ENCODE results near the gene DNAJA3. TPM values are rescaled to one million over a fixed set of nuclear protein-coding genes. Genes with fewer than 3 reads are reported as not detected.
"Not testable (repeated sequence)": the region's sequence is repeated elsewhere in the genome, so short reads cannot be mapped to it uniquely, and the experiment has no call there.

Gene DNAJA3
- total RNA-seq, 1 experiment from 2014 or later = 214 TPM

- DNase-seq (ENCODE audit: extremely low read depth, low read depth) = no peak
These were observed 38.6 kb upstream of the DNAJA3 start for GRCh38 chr16:4386951-4387565.

- DNase-seq (ENCODE audit: extremely low read depth, low read depth) = no peak
These were observed 37.9 kb upstream of the DNAJA3 start for GRCh38 chr16:4387781-4388180.

DNA sequence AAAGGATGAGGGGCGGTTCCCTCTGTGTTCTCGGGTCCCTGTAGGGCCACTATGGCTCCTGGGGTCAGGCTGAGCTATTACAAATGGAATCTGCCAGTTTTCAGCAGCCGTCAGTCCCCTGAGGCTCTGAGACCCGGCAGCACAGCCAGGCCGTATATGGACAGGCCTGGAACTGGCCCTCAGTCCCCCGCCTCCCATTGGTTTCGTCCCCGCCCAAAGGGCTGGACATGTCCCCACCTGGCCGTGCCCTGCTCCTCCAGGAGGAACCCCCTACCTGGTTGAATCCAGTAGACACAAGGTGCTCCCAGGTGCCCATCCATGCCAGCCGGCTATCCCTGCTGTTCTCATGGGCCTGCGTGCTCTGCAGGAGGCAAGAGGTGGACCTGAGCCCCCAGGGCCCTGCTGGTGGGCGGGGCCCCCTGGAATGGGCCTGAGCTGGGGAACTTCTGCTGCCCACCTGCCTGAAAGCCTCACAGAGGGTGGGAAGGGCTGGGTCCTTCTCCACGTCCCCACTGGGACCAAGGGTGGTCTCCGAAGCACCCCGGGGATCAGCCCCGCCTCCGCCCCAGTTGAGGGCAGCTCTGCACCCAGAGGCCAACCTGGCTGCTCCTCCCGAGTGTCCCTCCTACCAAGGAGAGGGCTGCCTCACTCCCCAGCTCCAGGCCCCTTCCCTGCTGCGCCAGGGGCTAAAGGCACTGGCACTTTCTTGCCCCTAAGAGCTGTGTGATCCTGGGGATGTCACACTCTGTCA lies 37.2 kb upstream of the DNAJA3 start:
- DNase-seq (ENCODE audit: extremely low read depth, low read depth) = no peak

GRCh38 chr16:4389051-4389955 lies 36.4 kb upstream of the DNAJA3 start:
- DNase-seq (ENCODE audit: extremely low read depth, low read depth) = no peak

GRCh38 chr16:4390266-4391260 lies 35.1 kb upstream of the DNAJA3 start:
- DNase-seq (ENCODE audit: extremely low read depth, low read depth) = no peak

- no peak for DNase-seq (ENCODE audit: extremely low read depth, low read depth)
These were observed 33.9 kb upstream of the DNAJA3 start for GRCh38 chr16:4391631-4392381.

- DNase-seq (ENCODE audit: extremely low read depth, low read depth) = no peak
These were observed 33.1 kb upstream of the DNAJA3 start for GRCh38 chr16:4392382-4393239.

- no peak for DNase-seq (ENCODE audit: extremely low read depth, low read depth)
These were observed 32.4 kb upstream of the DNAJA3 start for GRCh38 chr16:4393240-4393600.

DNA sequence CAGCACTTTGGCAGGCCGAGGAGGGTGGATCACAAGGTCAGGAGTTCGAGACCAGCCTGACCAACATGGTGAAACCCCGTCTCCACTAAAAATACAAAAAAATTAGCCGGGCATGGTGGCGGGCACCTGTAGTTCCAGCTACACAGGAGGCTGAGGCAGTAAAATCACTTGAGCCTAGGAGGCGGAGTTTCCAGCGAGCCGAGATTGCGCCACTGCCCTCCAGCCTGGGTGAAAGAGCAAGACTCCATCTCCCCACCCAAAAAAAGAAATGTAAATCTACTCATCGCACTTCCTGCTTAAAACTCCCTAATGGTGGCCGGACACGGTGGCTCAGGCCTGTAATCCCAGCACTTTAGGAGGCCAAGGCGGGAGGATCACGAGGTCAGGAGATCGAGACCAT lies 31.8 kb upstream of the DNAJA3 start:
- DNase-seq (ENCODE audit: extremely low read depth, low read depth) = not testable (repeated sequence)

GRCh38 chr16:4395055-4395726 lies 30.5 kb upstream of the DNAJA3 start:
- DNase-seq (ENCODE audit: extremely low read depth, low read depth) = no peak

- DNase-seq (ENCODE audit: extremely low read depth, low read depth) = no peak
These were observed 26.5 kb upstream of the DNAJA3 start for GRCh38 chr16:4399001-4399730.

GRCh38 chr16:4401094-4401501 lies 24.6 kb upstream of the DNAJA3 start:
- DNase-seq (ENCODE audit: extremely low read depth, low read depth) = no peak

DNA sequence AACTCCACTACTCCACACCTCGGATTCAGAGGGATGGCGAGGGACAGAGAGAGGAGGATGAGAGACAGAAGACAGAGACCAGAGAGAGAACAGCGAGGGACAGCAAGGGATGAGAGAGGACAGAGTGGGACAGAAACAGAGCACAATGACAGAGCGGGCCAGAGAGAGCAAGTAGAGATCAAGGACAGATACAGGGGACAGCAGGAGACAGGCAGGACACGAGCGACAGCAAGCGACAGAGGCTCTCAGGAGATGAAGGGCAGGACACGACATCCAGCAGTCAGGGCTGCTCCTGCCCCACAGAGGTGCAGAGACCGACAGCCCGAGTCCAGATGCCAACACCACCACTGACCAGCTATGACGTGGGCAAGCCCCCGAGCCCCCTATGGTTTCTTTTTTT lies 24.2 kb upstream of the DNAJA3 start:
- DNase-seq (ENCODE audit: extremely low read depth, low read depth) = no peak

DNA sequence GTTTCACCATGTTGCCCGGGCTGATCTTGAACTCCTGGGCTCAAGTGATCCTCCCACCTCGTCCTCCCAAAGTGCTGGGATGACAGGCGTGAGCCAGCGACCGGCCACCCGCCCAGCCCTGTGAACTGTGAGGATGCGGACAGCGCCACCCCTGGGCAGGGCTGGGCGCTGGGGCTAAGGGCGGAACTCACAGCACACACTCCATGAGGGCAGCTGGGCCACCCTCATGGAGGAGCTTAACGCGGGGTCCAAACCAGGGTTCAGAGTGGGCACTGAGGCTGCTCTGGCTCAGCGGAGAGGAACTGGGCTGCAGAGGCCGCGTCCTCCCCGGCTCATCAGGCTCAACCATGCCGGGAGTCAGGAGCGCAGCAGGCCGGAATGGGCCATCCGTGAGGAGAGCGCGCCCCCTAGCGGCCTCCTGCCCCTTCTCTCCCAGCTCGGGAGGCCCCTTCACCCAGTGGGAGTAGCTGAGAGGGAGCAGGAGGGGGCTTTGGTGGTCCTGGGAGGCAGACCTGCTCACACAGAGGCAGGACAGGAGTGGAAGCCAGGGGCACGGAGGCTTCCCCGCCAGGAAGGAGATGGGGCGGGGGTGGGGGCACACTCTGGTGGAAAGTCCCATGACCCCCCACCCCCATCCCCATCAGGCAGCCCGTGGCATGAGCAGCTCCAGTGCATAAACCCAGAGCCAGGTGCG lies 23.1 kb upstream of the DNAJA3 start:
- DNase-seq (ENCODE audit: extremely low read depth, low read depth) = peak; percentile 74

DNA sequence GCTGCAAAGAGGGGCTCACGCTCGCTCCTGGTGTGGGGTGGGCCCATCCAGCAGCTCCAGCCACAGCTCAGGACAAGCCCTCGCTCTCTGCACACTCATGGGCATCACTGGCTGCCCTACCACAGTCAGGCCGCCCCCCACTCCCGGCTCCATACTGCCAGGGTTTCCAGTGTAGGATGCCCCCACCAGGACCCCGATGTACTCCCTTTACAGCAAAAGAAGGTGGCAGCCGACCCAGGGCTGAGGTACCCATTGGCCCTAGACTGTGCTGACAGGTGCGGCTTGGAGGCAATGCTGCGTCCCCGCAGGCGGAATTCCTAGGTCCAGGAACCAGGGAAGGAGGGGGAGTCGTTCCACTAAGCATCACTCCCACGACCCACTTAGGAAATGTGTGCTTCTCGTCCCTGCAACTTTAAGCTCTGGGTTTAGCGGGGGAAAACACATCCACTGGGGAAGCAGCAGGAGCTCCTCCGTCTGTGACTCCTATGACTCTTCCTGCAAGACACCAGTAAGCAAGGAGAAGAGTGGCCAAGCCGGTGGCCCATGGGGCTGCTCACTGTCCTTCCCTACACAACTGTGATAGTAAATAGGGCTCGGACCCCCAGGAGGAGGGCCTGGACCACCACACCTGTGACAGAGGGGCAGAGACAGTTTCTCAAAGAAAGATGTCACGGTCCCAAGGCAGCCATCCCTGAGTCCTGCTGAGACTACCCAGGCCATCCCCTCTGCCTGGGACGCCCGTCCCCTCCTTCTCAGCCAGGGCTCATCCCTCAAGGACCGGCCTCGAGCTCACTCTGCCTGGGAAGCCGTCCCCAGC lies 22.3 kb upstream of the DNAJA3 start:
- DNase-seq (ENCODE audit: extremely low read depth, low read depth) = no peak

Measured in NCI-H460 (cell line).